Prostate gland (tissue), 2 donors: Measurements from ENCODE around the gene RNF223. TPM values are rescaled to one million over a fixed set of nuclear protein-coding genes. Genes with fewer than 3 reads are reported as not detected.

ENCODE experiments used
- DNase-seq: peaks from one replicate; pipeline ENCODE4 v3.0.0-alpha.2; 2019; ENCODE audit warnings: low spot score
- H3K27ac ChIP-seq, 2 donors: fragments of 200-600 bp; sonication (generic); 2 replicates each; pipeline ENCODE4 v1.5.1; 2017 to 2019
- H3K27me3 ChIP-seq: fragments of 200-600 bp; sonication (generic); replicated peaks from 2 replicates; pipeline ENCODE4 v1.5.1; 2019; ENCODE audit not compliant: insufficient read depth
- H3K36me3 ChIP-seq, 2 donors: fragments of 200-600 bp; sonication (generic); 1 replicate in 1 of 2; 2 replicates in 1 of 2; pipeline versions ENCODE4 v1.5.1 to v1.8.1; 2017 to 2019
- H3K4me1 ChIP-seq: fragments of 200-600 bp; sonication (generic); replicated peaks from 2 replicates; pipeline ENCODE4 v1.5.1; 2019
- H3K4me3 ChIP-seq, 2 donors: fragments of 200-600 bp; sonication (generic); 2 replicates each; pipeline ENCODE4 v1.5.1; 2017 to 2019
- H3K9me3 ChIP-seq: fragments of 200-600 bp; sonication (generic); 2 replicates; pipeline ENCODE4 v1.5.1; 2017
- CTCF ChIP-seq, 4 experiments: fragments of 200-600 bp in 2 of 4; fragments of 450-650 bp in 2 of 4; sonication (generic) in 2 of 4; IDR thresholded peaks; 1 replicate in 3 of 4; 2 replicates in 1 of 4; pipeline ENCODE4 v1.5.1; 2016 to 2019; ENCODE audit warnings: antibody characterized with exemption in 4 of 4, mild to moderate bottlenecking in 2 of 4, moderate library complexity in 2 of 4
- POLR2A ChIP-seq: fragments of 450-650 bp; IDR thresholded peaks from one replicate; pipeline ENCODE4 v1.6.1; 2016; ENCODE audit warnings: antibody characterized with exemption, mild to moderate bottlenecking
- POLR2AphosphoS5 ChIP-seq: sonication (generic); formaldehyde crosslinking; IDR thresholded peaks from one replicate; pipeline ENCODE4 v1.6.1; 2017; ENCODE audit warnings: antibody characterized with exemption
- WGBS: methylation state at CpG from one replicate; pipeline ENCODE4 v1.1.5; 2018; 5-methylcytosine and 5-hydroxymethylcytosine counted together
- intact Hi-C: fragments of 100-400 bp; cut with DNase I; formaldehyde crosslinking; loops from one replicate; pipeline ENCODE4 v1.14.2; 2022
- total RNA-seq, 2 donors: library from RNA; depleted of rRNA; stranded (reverse); fragments of >200 nt; gene quantifications; one replicate each; pipeline ENCODE4 v1.1.0, GENCODE V29; 2016

Gene RNF223
- total RNA-seq, 2 donors from 2014 or later, result 1.4 to 1.8 TPM

- Histone ChIP-seq H3K9me3 (no peaks in the 10 kb centered on the region), H3K27ac (no peak overlapping the region), H3K4me1 (peaks cover 13% of the 10 kb centered on the region), H3K4me3 (no peak overlapping the region), H3K36me3 (no peaks in the 10 kb centered on the region), H3K27me3 (no peaks in the 10 kb centered on the region)
- 86% methylated on average over 6 of the region's 6 CpGs for WGBS
- no peak for TF ChIP-seq POLR2A
- TF ChIP-seq CTCF (IDR thresholded peaks at IDR 0.05), result no peak
- no peak for TF ChIP-seq POLR2AphosphoS5
- intact Hi-C loops, result no loop called here
- DNase-seq, result no peak
Measured at GRCh38 chr1:1038694-1039093, 35.4 kb downstream of the RNF223 start.

GRCh38 chr1:1037366-1038327, 36.5 kb downstream of the RNF223 start:
- 79% methylated on average over 30 of the region's 30 CpGs for WGBS
- Histone ChIP-seq H3K9me3 (no peaks in the 10 kb centered on the region), H3K27me3 (no peaks in the 10 kb centered on the region), H3K4me3 (no peak overlapping the region), H3K27ac (no peak overlapping the region), H3K4me1 (peaks cover 13% of the 10 kb centered on the region), H3K36me3 (no peaks in the 10 kb centered on the region)
- intact Hi-C loops, result no loop called here
- DNase-seq, result no peak
- TF ChIP-seq POLR2A (no peak), POLR2AphosphoS5 (no peak), CTCF (IDR thresholded peaks at IDR 0.05) (no peak)

GRCh38 chr1:1035291-1035943, 38.7 kb downstream of the RNF223 start:
- Histone ChIP-seq H3K27me3 (no peaks in the 10 kb centered on the region), H3K36me3 (no peaks in the 10 kb centered on the region), H3K27ac (no peak overlapping the region), H3K4me3 (no peak overlapping the region), H3K4me1 (peaks cover 13% of the 10 kb centered on the region), H3K9me3 (no peaks in the 10 kb centered on the region)
- intact Hi-C loops, result no loop called here
- DNase-seq, result no peak
- TF ChIP-seq POLR2A (no peak), POLR2AphosphoS5 (no peak), CTCF (IDR thresholded peaks at IDR 0.05) (no peak)
- WGBS, result 92% methylated on average over 19 of the region's 19 CpGs

- 73% methylated on average over 29 of the region's 30 CpGs for WGBS
Measured at GRCh38 chr1:1034439-1034781, 39.7 kb downstream of the RNF223 start.

More at GRCh38 chr1:1034439-1034781, 39.7 kb downstream of the RNF223 start:
- intact Hi-C loops, result no loop called here
- no peaks in the 10 kb centered on the region for H3K9me3 ChIP-seq
- H3K4me1 ChIP-seq, result peaks cover 6% of the 10 kb centered on the region
- H3K4me3 ChIP-seq, result no peak overlapping the region
- no peak overlapping the region for H3K27ac ChIP-seq
- DNase-seq, result no peak
- no peak for TF ChIP-seq POLR2AphosphoS5
- TF ChIP-seq CTCF (IDR thresholded peaks at IDR 0.05), result no peak
- TF ChIP-seq POLR2A, result no peak
- H3K27me3 ChIP-seq, result no peaks in the 10 kb centered on the region
- no peaks in the 10 kb centered on the region for H3K36me3 ChIP-seq
